ENCODE measurements around the gene KLHL22.
A peak's percentile ranks its signal among the peaks of the same experiment; 100 is the strongest.
"Not testable (repeated sequence)": the region's sequence is repeated elsewhere in the genome, so short reads cannot be mapped to it uniquely, and the experiment has no call there.

KLHL22 gene

GRCh38 chr22:20508815-20509271, 13.2 kb upstream of the KLHL22 start:
- Histone ChIP-seq H3K9me3 (replicated peaks; ENCODE audit: low read length) (no peaks in the 10 kb centered on the region), H3K4me2 (ENCODE audit: low read length) (peak overlapping the region; percentile 96), H3K9ac (ENCODE audit: low read depth, low read length) (peak overlapping the region; percentile 98), H3K27me3 (ENCODE audit: control insufficient read depth, insufficient read depth, low read length) (no peaks in the 10 kb centered on the region), H3K4me3 (ENCODE audit: low read length) (peak overlapping the region; percentile 92), H3K36me3 (ENCODE audit: insufficient read depth, low read length) (peaks cover 3% of the 10 kb centered on the region), H3K4me1 (ENCODE audit: control insufficient read depth, insufficient read depth, low read length) (peaks cover 35% of the 10 kb centered on the region)

GRCh38 chr22:20508067-20508755, 12.6 kb upstream of the KLHL22 start:
- H3K4me2 ChIP-seq (ENCODE audit: low read length), result peak overlapping the region; percentile 96
- peak overlapping the region; percentile 98 for H3K9ac ChIP-seq (ENCODE audit: low read depth, low read length)
- H3K27me3 ChIP-seq (ENCODE audit: control insufficient read depth, insufficient read depth, low read length); H3K9me3 ChIP-seq (replicated peaks; ENCODE audit: low read length); H3K36me3 ChIP-seq (ENCODE audit: insufficient read depth, low read length): not testable (repeated sequence)
- H3K4me1 ChIP-seq (ENCODE audit: control insufficient read depth, insufficient read depth, low read length), result peaks cover 35% of the 10 kb centered on the region
- peak overlapping the region; percentile 92 for H3K4me3 ChIP-seq (ENCODE audit: low read length)

DNA sequence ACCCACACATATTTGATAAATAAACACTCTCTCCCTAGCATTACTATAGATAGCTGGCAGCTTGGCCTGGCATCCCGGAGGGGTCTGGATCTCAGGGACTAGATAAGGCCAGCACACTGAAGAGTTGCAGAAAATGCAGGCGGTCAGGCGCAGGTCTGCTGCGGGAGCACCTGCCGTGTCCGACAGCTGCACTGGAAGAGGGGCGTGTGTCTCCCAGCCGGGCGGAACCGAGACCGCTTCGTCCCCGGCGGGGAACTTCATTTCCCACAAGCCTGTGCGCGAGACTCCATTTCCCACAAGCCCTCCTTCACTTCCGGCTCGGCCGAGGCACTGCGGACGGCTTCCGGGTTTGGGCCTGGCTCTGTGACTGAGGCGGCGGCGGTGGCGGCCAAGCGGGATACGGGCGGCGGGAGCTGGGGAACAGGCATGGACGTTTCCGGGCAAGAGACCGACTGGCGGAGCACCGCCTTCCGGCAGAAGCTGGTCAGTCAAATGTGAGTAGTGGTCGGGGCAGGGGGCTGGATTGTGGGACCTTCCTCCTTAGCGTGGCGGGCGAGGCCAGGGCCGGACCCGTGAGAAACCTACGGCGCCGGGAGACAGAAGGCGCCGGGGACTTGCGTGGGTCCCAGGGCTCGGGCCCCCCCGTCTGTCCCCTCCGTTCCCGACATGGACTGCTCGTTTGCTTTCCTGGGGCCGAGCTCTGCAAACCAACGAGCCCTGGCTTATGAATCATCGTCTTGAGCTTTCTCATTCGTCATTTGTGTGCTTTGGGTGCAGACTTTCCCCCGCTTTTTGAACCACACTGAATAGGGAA, 11.9 kb upstream of the KLHL22 start, which contains the start of gene MED15:
TSS of gene MED15 (plus strand) at position 358 of the 814 bp plus-strand sequence. CDS start at position 427, 69 bp downstream.
- Histone ChIP-seq H3K27me3 (ENCODE audit: control insufficient read depth, insufficient read depth, low read length) (no peaks in the 10 kb centered on the region), H3K4me2 (ENCODE audit: low read length) (peak within 1 kb of the TSS; percentile 96), H3K36me3 (ENCODE audit: insufficient read depth, low read length) (no peaks in the 10 kb centered on the region), H3K4me1 (ENCODE audit: control insufficient read depth, insufficient read depth, low read length) (peaks cover 35% of the 10 kb centered on the region), H3K9me3 (replicated peaks; ENCODE audit: low read length) (no peaks in the 10 kb centered on the region), H3K9ac (ENCODE audit: low read depth, low read length) (peak within 1 kb of the TSS; percentile 98), H3K4me3 (ENCODE audit: low read length) (peak within 1 kb of the TSS; percentile 92)

- peaks cover 35% of the 10 kb centered on the region for H3K4me1 ChIP-seq (ENCODE audit: control insufficient read depth, insufficient read depth, low read length)
- H3K9me3 ChIP-seq (replicated peaks; ENCODE audit: low read length), result no peaks in the 10 kb centered on the region
- peak overlapping the region; percentile 98 for H3K9ac ChIP-seq (ENCODE audit: low read depth, low read length)
- H3K36me3 ChIP-seq (ENCODE audit: insufficient read depth, low read length), result no peaks in the 10 kb centered on the region
- H3K4me3 ChIP-seq (ENCODE audit: low read length), result peak overlapping the region; percentile 92
- no peaks in the 10 kb centered on the region for H3K27me3 ChIP-seq (ENCODE audit: control insufficient read depth, insufficient read depth, low read length)
- H3K4me2 ChIP-seq (ENCODE audit: low read length), result peak overlapping the region; percentile 96
Measured at GRCh38 chr22:20506543-20507252, 11.1 kb upstream of the KLHL22 start.

DNA sequence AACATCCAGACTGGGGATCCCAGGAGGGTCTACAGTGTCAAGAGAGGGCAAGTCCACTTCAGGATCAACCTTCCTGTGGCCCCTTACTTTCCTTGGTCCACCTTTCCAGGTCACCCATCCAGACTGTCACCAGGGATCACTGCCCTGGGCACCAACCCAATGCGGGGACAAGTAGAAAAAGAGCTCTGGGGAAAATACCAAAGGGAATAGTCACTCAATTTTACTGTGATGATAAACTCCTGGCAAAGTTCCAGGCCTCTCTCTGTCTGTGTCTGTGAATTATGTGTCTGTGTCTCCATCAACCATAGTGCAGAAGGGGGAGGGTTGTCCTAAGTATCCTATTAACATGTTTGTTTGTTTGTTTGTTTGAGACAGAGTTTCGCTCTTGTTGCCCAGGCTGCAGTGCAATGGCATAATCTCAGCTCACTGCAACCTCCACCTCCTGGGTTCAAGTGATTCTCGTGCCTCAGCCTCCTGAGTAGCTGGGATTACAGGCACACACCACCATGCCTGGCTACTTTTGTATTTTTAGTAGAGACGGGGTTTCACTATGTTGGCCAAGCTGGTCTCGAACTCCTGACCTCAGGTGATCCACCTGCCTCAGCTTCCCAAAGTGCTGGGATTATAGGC, 8.8 kb upstream of the KLHL22 start:
- H3K36me3 ChIP-seq (ENCODE audit: insufficient read depth, low read length); H3K9ac ChIP-seq (ENCODE audit: low read depth, low read length); H3K27me3 ChIP-seq (ENCODE audit: control insufficient read depth, insufficient read depth, low read length); H3K4me3 ChIP-seq (ENCODE audit: low read length); H3K9me3 ChIP-seq (replicated peaks; ENCODE audit: low read length): not testable (repeated sequence)
- Histone ChIP-seq H3K4me2 (ENCODE audit: low read length) (peak overlapping the region; percentile 22), H3K4me1 (ENCODE audit: control insufficient read depth, insufficient read depth, low read length) (peaks cover 14% of the 10 kb centered on the region)

GRCh38 chr22:20503816-20504215, 8.2 kb upstream of the KLHL22 start:
- Histone ChIP-seq H3K4me3 (ENCODE audit: low read length) (no peak overlapping the region), H3K27me3 (ENCODE audit: control insufficient read depth, insufficient read depth, low read length) (no peaks in the 10 kb centered on the region), H3K9me3 (replicated peaks; ENCODE audit: low read length) (no peaks in the 10 kb centered on the region), H3K4me2 (ENCODE audit: low read length) (peak overlapping the region; percentile 22), H3K36me3 (ENCODE audit: insufficient read depth, low read length) (no peaks in the 10 kb centered on the region), H3K4me1 (ENCODE audit: control insufficient read depth, insufficient read depth, low read length) (peaks cover 11% of the 10 kb centered on the region), H3K9ac (ENCODE audit: low read depth, low read length) (no peak overlapping the region)

DNA sequence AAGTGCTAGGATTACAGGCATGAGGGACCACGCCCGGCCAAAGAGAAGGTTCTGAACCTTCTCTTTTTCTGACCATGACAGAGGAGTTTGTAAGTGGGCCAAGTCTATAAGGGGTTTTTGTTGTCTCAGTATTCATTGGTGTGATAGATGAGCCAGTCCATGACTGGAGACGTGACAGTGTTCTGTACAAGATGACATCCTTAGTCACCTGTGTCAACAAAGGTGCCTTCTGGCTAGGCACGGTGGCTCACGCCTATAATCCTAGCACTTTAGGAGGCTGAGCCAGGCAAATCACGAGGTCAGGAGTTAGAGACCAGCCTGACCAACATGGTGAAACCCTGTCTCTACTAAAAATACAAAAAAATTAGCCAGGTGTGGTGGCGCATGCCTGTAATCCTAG, 4.2 kb upstream of the KLHL22 start:
- Histone ChIP-seq H3K36me3 (ENCODE audit: insufficient read depth, low read length) (no peaks in the 10 kb centered on the region), H3K4me3 (ENCODE audit: low read length) (no peak overlapping the region), H3K9me3 (replicated peaks; ENCODE audit: low read length) (no peaks in the 10 kb centered on the region), H3K27me3 (ENCODE audit: control insufficient read depth, insufficient read depth, low read length) (no peaks in the 10 kb centered on the region), H3K9ac (ENCODE audit: low read depth, low read length) (no peak overlapping the region), H3K4me2 (ENCODE audit: low read length) (no peak overlapping the region), H3K4me1 (ENCODE audit: control insufficient read depth, insufficient read depth, low read length) (peaks cover 14% of the 10 kb centered on the region)

- H3K9me3 ChIP-seq (replicated peaks; ENCODE audit: low read length), result no peaks in the 10 kb centered on the region
Measured at GRCh38 chr22:20498913-20499312, 3.3 kb upstream of the KLHL22 start.

GRCh38 chr22:20497426-20497825, 1.8 kb upstream of the KLHL22 start:
- Histone ChIP-seq H3K9ac (ENCODE audit: low read depth, low read length) (no peak overlapping the region), H3K9me3 (replicated peaks; ENCODE audit: low read length) (no peaks in the 10 kb centered on the region)

More at GRCh38 chr22:20498913-20499312, 3.3 kb upstream of the KLHL22 start:
- Histone ChIP-seq H3K9ac (ENCODE audit: low read depth, low read length) (no peak overlapping the region), H3K4me3 (ENCODE audit: low read length) (no peak overlapping the region), H3K4me1 (ENCODE audit: control insufficient read depth, insufficient read depth, low read length) (peaks cover 14% of the 10 kb centered on the region), H3K36me3 (ENCODE audit: insufficient read depth, low read length) (no peaks in the 10 kb centered on the region), H3K27me3 (ENCODE audit: control insufficient read depth, insufficient read depth, low read length) (no peaks in the 10 kb centered on the region), H3K4me2 (ENCODE audit: low read length) (no peak overlapping the region)

DNA sequence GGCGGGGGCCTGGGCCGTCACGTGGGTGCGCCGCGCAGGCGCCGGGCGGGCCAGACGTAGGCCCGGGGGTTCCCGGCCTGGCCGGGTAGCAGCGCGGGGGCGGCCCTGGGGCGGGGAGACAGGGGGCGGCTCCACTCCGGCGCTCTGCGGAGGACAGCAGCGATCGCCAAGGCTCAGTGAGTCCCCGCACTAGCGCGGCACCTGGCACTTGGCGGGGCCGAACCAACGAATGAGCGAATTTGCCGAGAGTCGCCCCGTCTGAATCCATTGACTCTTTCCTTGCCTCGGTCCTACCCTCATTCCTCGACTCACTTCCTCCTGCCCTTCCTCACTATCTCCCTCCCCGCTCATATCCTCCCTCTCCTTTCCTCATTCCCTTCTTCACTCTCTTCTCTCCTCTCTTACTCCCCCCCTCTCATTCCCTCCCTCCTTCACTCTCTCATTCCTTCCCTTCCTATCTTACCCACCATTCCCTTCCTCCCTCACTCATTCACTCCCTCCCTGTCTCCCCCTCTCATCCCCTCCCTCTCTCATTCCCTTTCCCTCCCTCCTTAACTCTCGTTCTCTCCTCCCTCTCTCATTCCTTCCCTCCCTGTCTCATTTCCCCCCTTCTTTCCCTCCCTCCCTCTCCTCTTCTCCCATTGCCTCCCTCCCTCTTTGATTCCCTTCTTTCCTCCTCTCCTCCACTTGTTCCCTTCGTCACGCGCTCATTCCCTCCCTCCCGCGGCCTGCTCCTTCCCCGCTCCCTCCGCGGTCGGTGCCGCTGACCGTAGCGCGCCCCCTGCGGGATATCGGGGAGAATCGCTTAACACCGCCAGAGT, 476 bp upstream of the KLHL22 start:
- peak overlapping the region; percentile 91 for H3K4me2 ChIP-seq (ENCODE audit: low read length)
- peaks cover 11% of the 10 kb centered on the region for H3K4me1 ChIP-seq (ENCODE audit: control insufficient read depth, insufficient read depth, low read length)
- no peaks in the 10 kb centered on the region for H3K27me3 ChIP-seq (ENCODE audit: control insufficient read depth, insufficient read depth, low read length)
- peak overlapping the region; percentile 79 for H3K9ac ChIP-seq (ENCODE audit: low read depth, low read length)
- H3K9me3 ChIP-seq (replicated peaks; ENCODE audit: low read length), result no peaks in the 10 kb centered on the region
- H3K4me3 ChIP-seq (ENCODE audit: low read length), result peak overlapping the region; percentile 77
- H3K36me3 ChIP-seq (ENCODE audit: insufficient read depth, low read length), result no peaks in the 10 kb centered on the region

More at GRCh38 chr22:20497426-20497825, 1.8 kb upstream of the KLHL22 start:
- Histone ChIP-seq H3K36me3 (ENCODE audit: insufficient read depth, low read length) (no peaks in the 10 kb centered on the region), H3K27me3 (ENCODE audit: control insufficient read depth, insufficient read depth, low read length) (no peaks in the 10 kb centered on the region), H3K4me2 (ENCODE audit: low read length) (no peak overlapping the region), H3K4me1 (ENCODE audit: control insufficient read depth, insufficient read depth, low read length) (peaks cover 11% of the 10 kb centered on the region), H3K4me3 (ENCODE audit: low read length) (no peak overlapping the region)

Measured in skeletal muscle satellite cell (primary cell).